Stimulated activated naive CD4-positive, alpha-beta T cell (primary cell): ENCODE measurements around the gene APOBEC2.

ENCODE experiments used
- DNase-seq, 6 experiments: peaks; one replicate each; lab custom pipeline; 2025; lab: John Stamatoyannopoulos, UW

The APOBEC2 gene

DNA sequence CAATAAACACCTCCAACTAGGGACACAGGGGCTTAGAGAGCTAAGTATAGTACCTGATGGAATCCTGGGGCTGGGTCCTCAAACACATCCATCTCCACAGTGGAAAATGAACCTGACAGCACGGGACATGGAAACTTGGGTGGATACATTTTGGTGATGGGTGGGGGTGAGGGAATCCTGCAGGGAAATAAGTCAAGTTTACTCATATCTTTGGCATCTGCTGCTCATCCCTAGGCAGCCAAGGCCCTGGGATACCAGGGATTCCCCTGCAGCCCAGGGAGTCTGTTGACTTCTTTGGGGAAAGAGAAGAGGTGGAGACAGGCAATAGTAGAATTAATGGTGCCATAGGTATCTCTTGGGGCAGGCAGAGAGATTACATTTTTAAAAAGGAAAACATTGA, 6.6 kb downstream of the APOBEC2 start:
- no peak for DNase-seq

DNA sequence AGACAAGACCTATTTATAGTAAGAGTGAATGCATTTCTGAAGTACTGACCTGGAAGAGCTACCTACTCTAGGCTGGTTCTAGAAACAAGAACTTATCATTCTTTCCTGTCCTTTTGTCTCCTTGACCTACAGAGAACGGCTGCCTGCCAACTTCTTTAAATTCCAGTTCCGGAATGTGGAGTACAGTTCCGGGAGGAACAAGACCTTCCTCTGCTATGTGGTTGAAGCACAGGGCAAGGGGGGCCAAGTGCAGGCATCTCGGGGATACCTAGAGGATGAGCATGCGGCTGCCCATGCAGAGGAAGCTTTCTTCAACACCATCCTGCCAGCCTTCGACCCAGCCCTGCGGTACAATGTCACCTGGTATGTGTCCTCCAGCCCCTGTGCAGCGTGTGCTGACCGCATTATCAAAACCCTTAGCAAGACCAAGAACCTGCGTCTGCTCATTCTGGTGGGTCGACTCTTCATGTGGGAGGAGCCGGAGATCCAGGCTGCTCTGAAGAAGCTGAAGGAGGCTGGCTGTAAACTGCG, 8.3 kb downstream of the APOBEC2 start:
- DNase-seq = no peak

DNA sequence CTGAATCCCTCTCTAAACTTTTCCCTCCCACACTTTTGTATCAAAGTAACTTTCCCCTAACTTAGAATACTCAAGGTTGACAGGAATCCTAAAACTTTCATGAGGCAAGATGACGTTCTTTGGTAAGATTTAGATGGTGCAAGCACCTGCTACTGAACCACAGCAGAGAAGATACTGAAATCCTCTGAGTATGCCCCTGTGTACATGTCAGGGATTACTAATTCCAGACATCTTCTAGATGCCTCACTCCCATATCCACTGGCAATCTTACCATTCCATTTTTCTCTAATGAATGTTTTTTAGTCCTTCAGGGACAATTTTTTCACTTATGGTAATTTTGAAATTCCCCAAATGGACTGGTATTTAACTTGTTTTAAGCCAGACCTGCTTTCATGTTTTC, 9.1 kb downstream of the APOBEC2 start:
- DNase-seq = no peak

DNA sequence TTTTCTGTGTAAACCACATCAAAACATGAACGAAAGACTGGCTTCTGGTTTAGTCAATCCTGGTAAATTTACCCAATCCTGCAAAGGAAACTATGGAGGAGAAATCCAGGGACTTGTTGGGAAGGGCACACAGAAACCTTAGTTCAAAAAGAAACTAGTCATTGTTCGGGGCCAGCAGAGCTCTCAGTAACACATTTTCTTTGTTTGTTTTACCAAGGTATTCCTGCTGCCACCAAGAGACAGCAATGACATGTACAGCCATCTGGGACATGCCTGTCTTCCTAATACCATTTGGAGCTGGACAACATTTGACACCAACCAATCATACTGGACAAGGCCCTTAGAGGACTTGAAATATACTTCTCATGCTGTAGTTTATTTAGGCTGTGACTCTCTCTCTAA, 10.9 kb downstream of the APOBEC2 start:
- no peak for DNase-seq

DNA sequence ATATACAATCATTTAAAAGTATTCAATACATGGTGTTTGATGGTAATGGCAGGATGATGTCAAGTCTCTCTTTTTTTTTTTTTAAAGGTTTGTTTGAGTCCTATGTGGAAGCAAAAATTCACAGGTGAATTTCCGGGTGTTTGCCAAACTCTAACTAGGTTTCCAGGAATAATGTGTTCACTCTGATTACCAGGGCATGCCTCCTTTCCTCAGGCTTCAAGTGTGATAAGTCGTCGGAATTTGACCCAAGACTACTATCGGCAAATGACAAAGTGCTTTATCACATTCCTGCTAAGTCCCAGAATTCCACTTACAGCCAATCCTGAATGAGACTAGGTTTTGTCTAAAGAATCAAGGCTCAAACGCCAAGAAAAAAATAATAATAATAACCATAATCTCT, 11.8 kb downstream of the APOBEC2 start:
- DNase-seq = no peak

DNA sequence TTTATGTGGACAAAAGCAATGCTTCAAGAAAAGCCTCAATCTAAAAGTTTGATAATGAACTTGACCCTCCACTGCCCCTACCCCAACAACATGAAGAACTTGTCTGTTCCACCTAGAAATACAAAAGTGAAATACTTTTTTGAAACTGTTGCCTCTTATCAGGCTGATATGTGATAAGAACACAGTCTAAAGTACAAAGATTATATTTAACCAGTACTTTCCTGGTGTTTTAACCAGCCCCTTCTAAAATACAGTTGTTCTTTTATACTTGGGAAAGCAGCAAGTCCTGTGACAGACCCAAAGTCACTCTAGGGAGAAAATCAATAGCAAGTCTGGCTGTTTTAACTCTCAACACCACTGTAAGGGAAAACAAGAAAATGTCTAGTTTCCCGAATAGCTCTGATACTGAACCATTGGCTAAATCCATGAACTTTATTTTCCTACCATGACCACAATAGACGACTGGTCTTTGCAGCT, 12.6 kb downstream of the APOBEC2 start:
- no peak for DNase-seq

DNA sequence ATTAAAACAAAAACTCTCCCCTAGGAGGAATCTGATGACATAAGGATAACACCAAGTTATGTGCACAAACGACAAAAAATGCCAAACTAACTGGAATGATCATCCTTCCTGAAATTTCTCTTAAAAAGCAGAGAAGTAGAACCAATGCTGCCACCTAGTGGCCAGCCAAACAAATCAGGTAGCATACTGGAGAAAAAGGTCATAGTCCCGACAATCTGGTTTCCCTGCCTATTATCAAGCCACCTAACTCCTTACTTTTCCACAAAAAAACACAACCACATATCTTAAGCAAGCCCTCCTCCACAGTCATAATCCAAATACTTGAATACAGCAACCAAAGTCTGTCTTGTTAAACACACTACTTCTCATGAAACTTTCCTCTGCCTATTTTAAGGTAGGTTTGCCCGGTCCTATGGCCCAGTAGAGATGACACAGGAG, 13.9 kb downstream of the APOBEC2 start:
- peak; percentile 6 to 62 (median 41) for DNase-seq

DNA sequence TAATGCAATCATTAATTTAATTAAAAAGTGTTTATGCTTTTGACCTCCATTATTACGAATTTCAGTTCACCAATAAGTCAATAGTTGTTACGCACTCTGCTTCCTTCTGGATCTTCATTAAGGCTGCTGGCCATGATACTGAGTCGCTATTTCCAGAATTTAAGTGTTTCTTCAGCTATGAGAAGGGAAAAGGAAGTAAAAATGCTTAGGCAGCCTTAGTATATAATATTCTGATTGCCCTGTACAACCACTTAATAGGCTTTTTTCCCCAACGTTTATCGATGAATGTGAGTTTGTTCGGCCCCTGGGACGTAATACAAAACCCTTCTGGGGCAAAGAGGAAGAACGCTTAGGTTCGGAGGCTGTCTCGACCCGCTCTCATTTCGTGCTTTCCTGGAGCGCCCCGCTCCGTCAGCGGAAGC, 18.5 kb downstream of the APOBEC2 start:
- DNase-seq = no peak

DNA sequence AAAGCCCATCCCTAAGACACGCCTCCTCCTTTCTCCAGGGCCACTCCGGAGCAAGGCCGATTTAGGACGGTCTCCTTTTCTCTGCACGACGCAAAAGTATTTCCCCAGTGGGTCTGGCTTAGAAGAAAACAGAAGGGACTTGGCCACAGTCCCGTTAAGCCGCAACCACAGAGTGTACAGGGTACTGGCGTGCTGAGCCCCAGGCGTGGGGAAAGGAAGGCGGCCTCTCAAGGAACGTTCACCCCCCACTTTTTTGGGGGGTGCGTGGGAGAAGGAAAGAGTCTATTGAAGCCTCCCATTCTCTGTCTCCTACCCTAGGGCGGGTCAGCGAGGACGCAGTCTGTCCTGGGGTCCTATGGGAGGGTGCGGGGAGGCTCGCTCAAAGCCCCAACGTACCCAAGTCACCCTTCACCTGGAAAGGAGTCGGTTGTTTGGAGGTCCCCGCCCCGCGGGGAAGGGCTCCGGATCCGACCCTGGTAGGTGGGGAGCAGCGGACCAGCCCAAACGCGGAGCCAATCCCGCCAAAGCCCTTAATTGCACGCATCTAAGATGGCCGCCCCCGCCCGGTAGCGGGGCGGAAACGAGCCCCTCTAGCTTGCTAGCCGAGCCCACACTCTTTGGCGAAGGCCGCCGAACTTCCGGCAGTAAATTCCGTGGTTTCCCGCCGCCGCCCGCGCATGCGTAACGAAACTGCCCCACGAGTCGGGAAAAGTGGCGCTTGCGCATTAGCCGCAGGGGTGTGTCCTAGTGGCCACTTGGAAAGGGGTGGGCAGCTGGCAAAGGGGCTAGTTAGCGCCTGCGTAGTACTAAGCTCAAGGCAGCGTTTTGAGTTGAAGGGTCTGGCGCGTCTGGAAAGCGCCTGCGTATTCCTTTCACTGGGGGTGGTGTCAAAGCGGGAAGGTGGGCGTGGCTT, 19.2 kb downstream of the APOBEC2 start, which contains the start of gene OARD1:
OARD1 (minus strand) TSS at position 434 of the 913 bp plus-strand sequence. CDS start 722 bp downstream, outside the sequence.
- DNase-seq = peak; percentile 100

DNA sequence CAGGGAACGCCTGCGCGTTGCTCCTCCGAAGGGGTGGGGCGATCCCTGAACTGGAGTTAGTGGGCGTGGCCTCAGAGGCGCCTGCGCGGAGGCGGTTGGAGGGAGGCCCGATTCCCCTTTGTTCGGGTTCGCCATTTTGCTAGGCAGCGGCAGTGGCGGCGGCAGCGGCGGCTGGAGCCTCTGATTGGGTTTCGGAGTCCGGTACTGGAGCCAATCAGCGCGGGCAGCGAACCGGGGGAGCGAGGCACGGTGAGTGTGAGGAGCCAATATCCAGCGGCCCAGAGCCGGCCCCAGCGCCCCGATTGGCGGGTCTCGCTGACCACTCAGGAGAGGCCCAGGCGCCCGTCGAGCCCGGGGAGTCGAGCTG, 19.8 kb downstream of the APOBEC2 start, which contains the start of gene NFYA:
NFYA (plus strand) TSS at position 139 of the 367 bp plus-strand sequence. CDS start 6,116 bp downstream, outside the sequence.
- DNase-seq = peak; percentile 100

DNA sequence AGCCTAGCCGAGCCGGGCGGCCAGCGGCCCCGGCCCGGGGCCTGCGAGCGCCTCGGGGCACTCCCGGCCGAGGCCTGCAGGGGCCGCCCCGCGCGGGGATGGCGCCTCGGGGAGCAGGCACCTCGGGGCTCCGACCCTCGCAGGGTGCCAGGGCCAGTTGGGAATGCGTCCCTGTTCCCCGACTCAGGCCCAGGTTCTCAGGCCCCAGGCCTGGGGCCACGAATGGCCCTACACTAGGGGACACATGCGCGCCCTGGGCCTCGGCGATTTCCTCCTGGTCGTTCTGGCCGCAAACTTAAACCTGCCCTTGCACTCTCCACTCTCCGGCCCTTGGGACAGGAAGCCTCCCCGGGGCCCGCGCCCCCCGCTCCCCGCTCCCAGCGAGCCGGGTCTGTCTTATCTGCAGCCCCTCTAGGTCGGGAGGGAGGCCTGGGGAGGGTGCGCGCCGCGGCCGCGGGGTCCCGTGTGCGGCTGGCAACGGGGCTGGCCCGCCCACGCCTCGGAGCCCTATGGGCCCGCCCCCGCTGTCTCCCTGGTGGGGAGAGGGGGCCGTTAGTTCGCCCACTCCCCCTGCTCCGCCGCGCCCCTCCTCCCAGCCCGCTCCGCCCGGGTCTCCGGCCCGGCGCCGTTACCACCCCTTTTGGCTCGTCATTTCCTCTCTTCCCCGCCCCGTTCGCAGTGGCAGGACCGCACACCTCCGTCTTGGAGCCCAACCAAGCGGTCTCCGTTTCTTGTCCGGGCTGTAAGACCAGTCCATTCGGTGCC, 20.4 kb downstream of the APOBEC2 start:
- DNase-seq = peak; percentile 61 to 83 (median 74)

DNA sequence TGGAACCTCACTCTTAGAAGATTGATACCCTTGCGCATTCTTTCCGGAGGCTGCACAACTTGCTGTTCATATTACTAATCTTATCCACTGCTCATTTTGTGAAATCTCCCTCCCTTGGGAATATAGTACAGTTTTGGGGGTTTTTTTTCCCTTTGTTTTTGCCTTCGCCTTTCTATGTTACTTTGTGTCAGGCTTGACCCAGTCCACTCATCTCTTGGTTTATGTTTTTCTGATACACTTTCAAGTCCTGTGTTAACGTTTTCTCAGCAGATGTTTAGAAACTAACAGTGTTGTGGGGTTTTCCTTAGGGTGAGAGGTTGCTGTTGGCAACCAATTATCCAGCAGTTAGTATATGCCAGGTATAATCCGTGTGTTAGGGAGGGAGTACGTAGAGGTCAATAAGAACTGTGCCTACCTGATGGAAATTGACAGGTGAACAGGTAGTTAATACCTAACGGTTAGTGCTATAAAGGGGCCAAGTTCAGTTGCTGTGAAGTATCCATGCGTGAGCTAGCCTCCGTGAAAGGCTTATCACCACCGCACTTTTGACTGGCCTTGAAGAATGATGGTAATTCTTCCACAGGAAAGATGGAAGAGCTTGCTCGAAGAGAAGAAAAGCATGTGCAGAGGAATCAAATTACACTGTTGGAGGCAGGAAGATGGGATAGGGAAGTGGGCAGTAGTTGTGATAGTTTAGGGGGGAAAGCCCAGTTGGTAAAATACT, 21.1 kb downstream of the APOBEC2 start:
- peak in 4 of 6 experiments; percentile 7 to 48 (median 22) for DNase-seq

DNA sequence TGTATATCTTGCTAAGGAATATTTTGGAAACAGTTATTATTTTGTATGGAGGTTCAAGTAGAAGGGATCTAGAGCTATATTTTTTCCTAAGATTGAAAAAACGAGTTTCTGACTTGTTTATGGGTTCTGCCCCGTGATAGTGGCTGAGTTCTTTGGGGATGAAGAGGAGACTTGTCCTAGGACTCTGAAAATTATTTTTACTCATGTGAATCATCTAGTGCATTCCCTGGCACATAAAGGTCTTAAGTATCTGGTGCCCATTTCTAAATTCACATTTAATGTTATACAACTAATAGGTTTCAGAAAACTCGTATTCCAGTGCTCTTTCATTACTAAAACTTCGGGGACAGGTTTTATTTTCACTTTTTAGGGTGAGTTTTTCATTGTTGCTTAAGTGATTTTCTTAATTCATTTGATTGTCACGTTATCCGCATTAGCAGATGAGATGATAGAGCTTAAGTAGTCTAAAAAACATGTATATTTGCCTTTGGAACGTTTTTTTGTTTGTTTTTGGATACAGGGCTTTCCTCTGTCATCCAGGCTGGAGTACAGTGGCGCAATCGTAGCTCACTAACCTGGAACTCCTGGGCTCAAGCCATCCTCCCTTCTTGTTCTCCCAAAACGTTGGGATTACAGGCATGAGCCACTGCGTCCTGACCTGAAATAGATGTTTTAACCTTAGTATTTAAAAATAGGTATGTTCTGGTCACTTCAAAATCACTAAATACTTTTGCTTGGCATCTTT, 21.9 kb downstream of the APOBEC2 start:
- no peak for DNase-seq

DNA sequence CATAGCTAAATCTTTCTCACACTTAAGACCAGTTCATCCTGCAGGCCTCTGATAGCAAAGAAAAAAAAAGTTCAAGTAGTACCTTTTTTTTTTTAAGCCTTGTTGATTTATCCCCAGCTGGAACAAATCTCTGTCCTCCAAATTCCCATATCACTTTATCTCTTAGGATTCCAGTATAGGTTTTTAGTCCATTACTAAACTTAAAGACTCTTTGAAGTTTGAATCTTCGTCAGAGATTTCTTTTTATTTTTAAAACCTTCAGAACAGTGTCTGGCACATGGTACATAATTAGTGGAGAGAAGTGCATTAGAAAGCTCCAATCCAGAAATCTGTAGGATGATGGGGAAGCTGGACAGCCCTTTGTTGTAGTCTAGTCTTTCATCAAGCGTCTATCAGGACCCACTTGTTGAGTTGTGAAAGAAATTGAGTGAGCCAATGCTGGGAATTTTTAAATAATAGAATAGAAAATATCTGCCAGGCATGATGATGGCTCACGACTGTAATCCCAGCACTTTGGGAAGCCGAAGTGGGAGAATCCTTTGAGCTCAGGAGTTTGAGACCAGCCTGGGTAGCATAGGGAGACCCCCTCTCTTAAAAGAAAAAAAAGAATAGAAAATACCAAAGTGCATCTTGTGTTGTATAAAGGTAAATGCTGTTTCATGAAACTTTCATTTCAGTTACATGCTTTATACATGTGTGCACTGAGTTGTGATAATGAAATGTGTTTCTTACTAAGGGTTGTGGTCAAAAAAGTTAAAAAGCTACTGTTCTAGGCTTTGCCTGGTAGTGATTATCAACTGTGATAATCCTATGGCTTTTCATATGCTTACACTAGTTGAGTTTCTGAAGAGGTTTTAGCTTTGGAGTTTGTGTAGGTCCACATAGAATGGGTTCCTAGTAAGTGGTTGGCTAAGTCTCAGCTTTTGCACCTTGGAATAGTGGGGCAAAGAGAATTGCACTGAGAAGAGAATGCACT, 22.9 kb downstream of the APOBEC2 start:
- DNase-seq = no peak

DNA sequence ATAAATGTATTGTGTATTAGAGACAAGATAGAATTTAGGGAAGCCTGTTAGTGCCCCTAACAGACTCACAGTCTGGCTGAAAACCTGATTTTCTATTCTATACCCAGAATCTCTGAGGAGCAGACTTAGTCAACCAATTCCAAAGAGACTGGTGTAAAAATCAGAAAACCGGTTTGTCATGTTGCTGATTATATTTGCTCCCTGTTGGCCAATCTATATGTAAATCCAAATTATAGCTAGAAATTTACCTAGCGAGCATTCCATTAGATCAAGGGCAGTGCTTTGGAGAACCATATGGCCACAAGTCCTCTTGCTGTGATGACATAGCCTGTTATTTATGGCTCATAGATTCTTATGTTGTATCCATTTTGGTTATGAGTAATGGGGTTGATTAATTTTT, 24.5 kb downstream of the APOBEC2 start:
- no peak for DNase-seq

DNA sequence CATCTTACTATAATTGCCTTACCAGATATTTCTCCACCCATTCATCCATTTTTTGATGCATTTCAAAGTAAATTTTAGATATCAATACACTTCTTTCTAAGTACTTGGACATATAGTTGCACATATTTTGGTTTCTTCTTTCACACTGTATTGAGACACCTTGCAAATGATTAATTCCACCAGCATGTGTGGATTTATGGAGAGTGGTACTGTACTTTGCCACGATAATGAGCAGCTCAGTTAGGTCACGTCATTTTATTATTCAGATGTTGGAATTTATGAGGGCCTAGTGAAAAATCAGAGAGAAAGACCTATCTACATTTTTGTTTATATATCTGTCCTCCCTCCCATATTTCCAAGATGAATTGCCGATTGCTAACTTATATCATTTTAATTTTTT, 25.1 kb downstream of the APOBEC2 start:
- no peak for DNase-seq

DNA sequence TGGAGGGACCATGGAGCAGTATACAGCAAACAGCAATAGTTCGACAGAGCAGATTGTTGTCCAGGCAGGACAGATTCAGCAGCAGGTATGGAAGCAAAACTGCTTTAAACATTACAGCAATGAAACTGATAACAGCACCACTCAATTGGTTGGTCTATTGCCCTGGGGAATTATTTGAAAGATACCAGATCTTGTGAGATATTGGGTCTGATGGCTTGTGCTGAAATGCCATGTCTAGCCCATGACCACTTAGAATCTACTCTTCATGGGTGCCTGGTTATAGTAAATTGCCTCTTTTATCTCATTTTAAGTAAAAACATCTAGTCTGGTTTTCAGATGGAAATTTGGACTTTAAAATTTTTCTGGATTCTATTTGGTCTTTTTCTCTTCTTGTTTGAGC, 26.1 kb downstream of the APOBEC2 start:
- no peak for DNase-seq

DNA sequence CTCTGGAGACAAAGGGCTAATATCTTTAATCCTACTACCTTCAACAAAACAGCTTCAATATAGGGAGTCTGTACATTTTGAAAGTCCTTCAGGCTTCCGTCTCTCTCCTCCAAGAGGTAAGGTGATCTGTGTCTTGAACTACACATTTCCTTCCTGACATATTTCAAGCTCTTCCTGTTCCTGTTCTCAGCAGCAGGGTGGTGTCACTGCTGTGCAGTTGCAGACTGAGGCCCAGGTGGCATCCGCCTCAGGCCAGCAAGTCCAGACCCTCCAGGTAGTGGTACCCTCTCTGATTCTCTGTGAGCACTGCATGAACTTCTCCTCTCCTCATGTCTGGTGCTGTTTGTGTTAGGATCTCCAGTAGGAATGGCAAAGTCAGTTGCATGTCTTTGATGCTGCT, 27.6 kb downstream of the APOBEC2 start:
- peak in 5 of 6 experiments; percentile 3 to 47 (median 18) for DNase-seq

DNA sequence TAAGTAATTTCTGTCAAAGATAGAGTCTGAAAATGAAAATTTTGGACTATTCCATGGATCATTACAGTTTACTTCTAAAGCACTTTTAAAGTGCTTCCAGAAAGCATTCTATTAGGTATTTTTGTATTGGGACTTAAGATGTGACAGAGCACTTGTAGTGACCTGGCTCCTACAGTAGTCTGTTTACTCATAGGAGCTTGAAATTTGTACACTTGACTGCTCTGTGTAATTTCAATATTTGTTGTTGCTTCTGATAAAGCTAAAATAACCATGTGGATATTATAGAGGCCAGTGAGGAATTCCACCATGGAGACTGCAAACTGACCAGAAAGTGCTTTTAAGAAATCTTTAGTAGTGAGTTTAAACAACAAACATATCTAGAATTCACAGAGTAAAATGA, 30.1 kb downstream of the APOBEC2 start:
- DNase-seq = no peak

DNA sequence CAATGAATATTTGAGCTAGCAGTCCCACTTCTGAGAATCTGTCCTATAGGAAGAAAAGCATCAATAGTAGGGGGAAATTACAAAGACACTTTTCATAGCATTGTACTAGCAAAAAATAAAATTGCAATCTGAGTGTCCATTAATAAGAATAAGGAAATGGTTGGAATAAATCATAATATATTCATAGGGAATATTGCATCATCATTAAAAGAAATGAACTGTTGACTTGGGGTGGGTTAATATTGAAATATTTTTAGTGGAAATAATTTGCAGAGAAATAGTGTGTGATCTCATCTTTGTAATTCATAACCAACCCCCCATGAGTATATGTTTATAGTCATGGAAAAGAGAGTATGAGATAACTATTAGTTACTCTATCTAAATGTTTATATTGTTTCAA, 32.2 kb downstream of the APOBEC2 start:
- no peak for DNase-seq
